GM12878 (cell line): ENCODE results near the gene FAM114A2. TPM values are rescaled to one million over a fixed set of nuclear protein-coding genes. Genes with fewer than 3 reads are reported as not detected.
A peak's percentile ranks its signal among the peaks of the same experiment; 100 is the strongest.

Experiments used
- ASH2L ChIP-seq: fragments of 300-600, 200-600 bp; sonication (generic); IDR thresholded peaks from 2 replicates; pipeline ENCODE4 v1.6.1; 2017; ENCODE audit warnings: low read depth, mild to moderate bottlenecking, borderline replicate concordance
- CBX5 ChIP-seq: sonication (generic); IDR thresholded peaks from 2 replicates; pipeline ENCODE4 v1.6.1; 2016; ENCODE audit warnings: low read depth, moderate library complexity, mild to moderate bottlenecking, inconsistent platforms
- CREM ChIP-seq: IDR thresholded peaks from 2 replicates; pipeline ENCODE4 v1.6.1; 2014; ENCODE audit warnings: antibody characterized with exemption, low read depth
- HCFC1 ChIP-seq: fragments of 150-350 bp; IDR thresholded peaks from 2 replicates; pipeline ENCODE4 v1.6.1; 2014; ENCODE audit warnings: low read length
- HDAC2 ChIP-seq: fragments of 200-600 bp; sonication (generic); IDR thresholded peaks from 2 replicates; pipeline ENCODE4 v1.6.1; 2017
- IKZF1 ChIP-seq: fragments of 450-650 bp; conservative IDR thresholded peaks from 2 replicates; pipeline ENCODE4 v1.6.1; 2017; ENCODE audit warnings: antibody characterized with exemption, mild to moderate bottlenecking
- KAT2A ChIP-seq: conservative IDR thresholded peaks from 2 replicates; pipeline ENCODE4 v1.6.1; 2011; ENCODE audit warnings: low read depth, low read length; ENCODE audit not compliant: control insufficient read depth
- MEF2B ChIP-seq: fragments of 450-650 bp; IDR thresholded peaks from 2 replicates; pipeline ENCODE4 v1.6.1; 2018; ENCODE audit warnings: mild to moderate bottlenecking, moderate library complexity; ENCODE audit not compliant: partially characterized antibody, poor library complexity, severe bottlenecking
- NBN ChIP-seq: fragments of 450-650 bp; IDR thresholded peaks from 2 replicates; pipeline ENCODE4 v1.6.1; 2016
- NR2C2 ChIP-seq: IDR thresholded peaks from 2 replicates; pipeline ENCODE4 v1.6.1; 2011; ENCODE audit warnings: borderline replicate concordance, low read depth; ENCODE audit not compliant: control insufficient read depth, insufficient read length
- NR2F1 ChIP-seq: fragments of 450-650 bp; conservative IDR thresholded peaks from 2 replicates; pipeline ENCODE4 v1.6.1; 2017; ENCODE audit warnings: mild to moderate bottlenecking
- PAX8 ChIP-seq: fragments of 450-650 bp; IDR thresholded peaks from 2 replicates; pipeline ENCODE4 v1.6.1; 2017; ENCODE audit warnings: mild to moderate bottlenecking, moderate library complexity
- RAD21 ChIP-seq: IDR thresholded peaks from 2 replicates; pipeline ENCODE4 v1.6.1; 2011; ENCODE audit warnings: mild to moderate bottlenecking, low read depth, low read length, moderate library complexity; ENCODE audit not compliant: insufficient read depth
- RAD51 ChIP-seq: fragments of 450-650 bp; IDR thresholded peaks from 2 replicates; pipeline ENCODE4 v1.6.1; 2016; ENCODE audit warnings: moderate library complexity, mild to moderate bottlenecking, inconsistent platforms
- RELA ChIP-seq: fragments of 450-650 bp; IDR thresholded peaks from 2 replicates; pipeline ENCODE4 v1.8.0; 2014; ENCODE audit warnings: borderline replicate concordance; ENCODE audit not compliant: partially characterized antibody
- SMAD1 ChIP-seq: fragments of 450-650 bp; IDR thresholded peaks from 2 replicates; pipeline ENCODE4 v1.6.1; 2018; ENCODE audit warnings: mild to moderate bottlenecking, low read depth; ENCODE audit not compliant: partially characterized antibody
- STAT1 ChIP-seq: fragments of 450-650 bp; conservative IDR thresholded peaks from 2 replicates; pipeline ENCODE4 v1.6.1; 2014; ENCODE audit warnings: antibody characterized with exemption, mild to moderate bottlenecking
- ZNF622 ChIP-seq: fragments of 450-650 bp; IDR thresholded peaks from 2 replicates; pipeline ENCODE4 v1.6.1; 2017; ENCODE audit warnings: mild to moderate bottlenecking, inconsistent platforms
- ZSCAN29 ChIP-seq: fragments of 450-650 bp; IDR thresholded peaks from 2 replicates; pipeline ENCODE4 v1.6.1; 2017; ENCODE audit warnings: mild to moderate bottlenecking, moderate library complexity
- polyA plus RNA-seq, 11 experiments: library from polyadenylated mRNA; depleted of rRNA in 4 of 11; unstranded in 6 of 11; stranded (reverse) in 5 of 11; fragments of >200 nt; fragmentation: Nextera tagmentation in 4 of 11; fragmentation: Illumina TruSeq in 1 of 11; extraction: Ambion mirVana in 4 of 11; extraction: Trizol in 1 of 11; gene quantifications; 1 replicate in 1 of 11; 2 replicates in 10 of 11; pipeline versions ENCODE4 v1.2.1 to v1.2.3, GENCODE V29; 2011 to 2016; ENCODE audit warnings: inconsistent platforms in 2 of 11, missing spikeins in 2 of 11, low read depth in 1 of 11
- total RNA-seq, 4 experiments: library from RNA; depleted of rRNA in 3 of 4; stranded (reverse); fragments of >200 nt in 3 of 4; fragmentation: Illumina TruSeq in 1 of 4; extraction: Trizol in 1 of 4; gene quantifications; 2 replicates each; pipeline versions ENCODE4 v1.2.1 to v1.2.3, GENCODE V29; 2013 to 2021
- TF ChIP-seq, protein P1 (sequence below): fragments of 450-650 bp; IDR thresholded peaks from 2 replicates; pipeline ENCODE4 v1.6.1; 2018; ENCODE audit warnings: mild to moderate bottlenecking, low read depth, moderate library complexity; ENCODE audit not compliant: partially characterized antibody
- TF ChIP-seq, protein P2 (sequence below): IDR thresholded peaks from 2 replicates; pipeline ENCODE4 v1.6.1; 2012; ENCODE audit warnings: low read depth, low read length, improper control_type of control experiment
- TF ChIP-seq, protein P3 (sequence below): fragments of 450-650 bp; IDR thresholded peaks from 2 replicates; pipeline ENCODE4 v1.6.1; 2016; ENCODE audit warnings: mild to moderate bottlenecking
- TF ChIP-seq, protein P4 (sequence below): fragments of 450-650 bp; IDR thresholded peaks from 2 replicates; pipeline ENCODE4 v1.6.1; 2017; ENCODE audit warnings: low read depth, mild to moderate bottlenecking, moderate library complexity

Gene FAM114A2
- total and polyA plus RNA-seq, 10 of the 15 experiments (the other 5 are each of a cell fraction or from before 2014, with no cell fraction given): 16.8 to 32.8 (median 24.3) TPM

DNA sequence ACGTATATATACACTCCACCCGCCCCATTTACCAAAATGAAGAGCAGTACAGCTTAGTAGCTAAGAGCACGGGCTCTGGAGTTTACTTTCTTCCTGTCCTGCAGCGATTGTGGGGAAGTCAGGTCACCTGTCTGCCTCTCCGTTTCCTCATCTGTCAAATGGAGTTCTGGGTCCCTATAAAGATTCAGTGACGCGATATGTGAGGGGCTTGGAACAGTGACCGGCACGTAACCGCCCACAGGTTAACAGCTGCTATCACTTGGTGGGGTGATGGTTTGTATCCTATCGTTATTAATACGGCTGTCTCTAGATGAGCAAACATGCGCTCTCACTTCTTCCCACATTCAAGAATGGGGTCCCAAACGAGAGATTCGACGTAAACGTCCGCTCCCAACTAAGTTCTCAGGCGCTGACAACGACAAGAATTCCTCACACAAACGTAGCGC, 426 bp downstream of the FAM114A2 start (continued):
- TF ChIP-seq, protein P1, sequence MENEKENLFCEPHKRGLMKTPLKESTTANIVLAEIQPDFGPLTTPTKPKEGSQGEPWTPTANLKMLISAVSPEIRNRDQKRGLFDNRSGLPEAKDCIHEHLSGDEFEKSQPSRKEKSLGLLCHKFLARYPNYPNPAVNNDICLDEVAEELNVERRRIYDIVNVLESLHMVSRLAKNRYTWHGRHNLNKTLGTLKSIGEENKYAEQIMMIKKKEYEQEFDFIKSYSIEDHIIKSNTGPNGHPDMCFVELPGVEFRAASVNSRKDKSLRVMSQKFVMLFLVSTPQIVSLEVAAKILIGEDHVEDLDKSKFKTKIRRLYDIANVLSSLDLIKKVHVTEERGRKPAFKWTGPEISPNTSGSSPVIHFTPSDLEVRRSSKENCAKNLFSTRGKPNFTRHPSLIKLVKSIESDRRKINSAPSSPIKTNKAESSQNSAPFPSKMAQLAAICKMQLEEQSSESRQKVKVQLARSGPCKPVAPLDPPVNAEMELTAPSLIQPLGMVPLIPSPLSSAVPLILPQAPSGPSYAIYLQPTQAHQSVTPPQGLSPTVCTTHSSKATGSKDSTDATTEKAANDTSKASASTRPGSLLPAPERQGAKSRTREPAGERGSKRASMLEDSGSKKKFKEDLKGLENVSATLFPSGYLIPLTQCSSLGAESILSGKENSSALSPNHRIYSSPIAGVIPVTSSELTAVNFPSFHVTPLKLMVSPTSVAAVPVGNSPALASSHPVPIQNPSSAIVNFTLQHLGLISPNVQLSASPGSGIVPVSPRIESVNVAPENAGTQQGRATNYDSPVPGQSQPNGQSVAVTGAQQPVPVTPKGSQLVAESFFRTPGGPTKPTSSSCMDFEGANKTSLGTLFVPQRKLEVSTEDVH: no peak
- no peak for TF ChIP-seq MEF2B
- TF ChIP-seq, protein P2, sequence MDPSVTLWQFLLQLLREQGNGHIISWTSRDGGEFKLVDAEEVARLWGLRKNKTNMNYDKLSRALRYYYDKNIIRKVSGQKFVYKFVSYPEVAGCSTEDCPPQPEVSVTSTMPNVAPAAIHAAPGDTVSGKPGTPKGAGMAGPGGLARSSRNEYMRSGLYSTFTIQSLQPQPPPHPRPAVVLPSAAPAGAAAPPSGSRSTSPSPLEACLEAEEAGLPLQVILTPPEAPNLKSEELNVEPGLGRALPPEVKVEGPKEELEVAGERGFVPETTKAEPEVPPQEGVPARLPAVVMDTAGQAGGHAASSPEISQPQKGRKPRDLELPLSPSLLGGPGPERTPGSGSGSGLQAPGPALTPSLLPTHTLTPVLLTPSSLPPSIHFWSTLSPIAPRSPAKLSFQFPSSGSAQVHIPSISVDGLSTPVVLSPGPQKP: no peak
- no peak for TF ChIP-seq ASH2L
- TF ChIP-seq, protein P3, sequence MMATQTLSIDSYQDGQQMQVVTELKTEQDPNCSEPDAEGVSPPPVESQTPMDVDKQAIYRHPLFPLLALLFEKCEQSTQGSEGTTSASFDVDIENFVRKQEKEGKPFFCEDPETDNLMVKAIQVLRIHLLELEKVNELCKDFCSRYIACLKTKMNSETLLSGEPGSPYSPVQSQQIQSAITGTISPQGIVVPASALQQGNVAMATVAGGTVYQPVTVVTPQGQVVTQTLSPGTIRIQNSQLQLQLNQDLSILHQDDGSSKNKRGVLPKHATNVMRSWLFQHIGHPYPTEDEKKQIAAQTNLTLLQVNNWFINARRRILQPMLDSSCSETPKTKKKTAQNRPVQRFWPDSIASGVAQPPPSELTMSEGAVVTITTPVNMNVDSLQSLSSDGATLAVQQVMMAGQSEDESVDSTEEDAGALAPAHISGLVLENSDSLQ: no peak
- TF ChIP-seq PAX8: no peak
- TF ChIP-seq NBN: no peak
- no peak for TF ChIP-seq ZNF622
- TF ChIP-seq RAD21: no peak
- no peak for TF ChIP-seq IKZF1
- no peak for TF ChIP-seq KAT2A
- no peak; the same call in 1 of the 2 replicates for TF ChIP-seq NR2F1
- no peak for TF ChIP-seq HDAC2
- no peak for TF ChIP-seq HCFC1
- no peak for TF ChIP-seq RAD51
- TF ChIP-seq NR2C2: no peak
- TF ChIP-seq ZSCAN29: no peak
- no peak; the same call in 1 of the 2 replicates for TF ChIP-seq CREM
- TF ChIP-seq CBX5: 0 out of 2 replicates have a peak, but pooled peaks have one; percentile 55
- TF ChIP-seq STAT1: no peak
- TF ChIP-seq, protein P4, sequence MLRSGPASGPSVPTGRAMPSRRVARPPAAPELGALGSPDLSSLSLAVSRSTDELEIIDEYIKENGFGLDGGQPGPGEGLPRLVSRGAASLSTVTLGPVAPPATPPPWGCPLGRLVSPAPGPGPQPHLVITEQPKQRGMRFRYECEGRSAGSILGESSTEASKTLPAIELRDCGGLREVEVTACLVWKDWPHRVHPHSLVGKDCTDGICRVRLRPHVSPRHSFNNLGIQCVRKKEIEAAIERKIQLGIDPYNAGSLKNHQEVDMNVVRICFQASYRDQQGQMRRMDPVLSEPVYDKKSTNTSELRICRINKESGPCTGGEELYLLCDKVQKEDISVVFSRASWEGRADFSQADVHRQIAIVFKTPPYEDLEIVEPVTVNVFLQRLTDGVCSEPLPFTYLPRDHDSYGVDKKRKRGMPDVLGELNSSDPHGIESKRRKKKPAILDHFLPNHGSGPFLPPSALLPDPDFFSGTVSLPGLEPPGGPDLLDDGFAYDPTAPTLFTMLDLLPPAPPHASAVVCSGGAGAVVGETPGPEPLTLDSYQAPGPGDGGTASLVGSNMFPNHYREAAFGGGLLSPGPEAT: no peak
- TF ChIP-seq SMAD1: no peak
- TF ChIP-seq RELA: no peak
